CD4-positive, alpha-beta T cell (primary cell): ENCODE data around the gene SLC19A1. TPM values are rescaled to one million over a fixed set of nuclear protein-coding genes. Genes with fewer than 3 reads are reported as not detected.

Experiments
- ATAC-seq: fragments of 200-7000 bp; cut with Tn5 transposase; one replicate; pipeline ENCODE4 v1.10.0; 2022; ENCODE audit warnings: mild to moderate bottlenecking; ENCODE audit not compliant: poor library complexity
- CTCF ChIA-PET: fragments of 350-600 bp; sonication (Branson Sonifier 250); formaldehyde crosslinking; loops from one replicate; lab custom pipeline; 2021; ENCODE audit warnings: antibody characterized with exemption, inconsistent platforms; lab: Charles Lee
- POLR2A ChIA-PET: fragments of 350-600 bp; sonication (Branson Sonifier 250); formaldehyde crosslinking; loops from one replicate; lab custom pipeline; 2021; ENCODE audit warnings: antibody characterized with exemption, inconsistent platforms; lab: Charles Lee
- DNase-seq, 14 experiments: peaks; one replicate each; pipeline ENCODE4 v3.0.0-alpha.2; 2013 to 2020; ENCODE audit warnings: mixed read lengths in 2 of 14
- H3K27ac ChIP-seq, 2 donors: one replicate each; pipeline versions ENCODE4 v1.5.1 to v1.7.0; 2013; ENCODE audit warnings: low read length in 2 of 2, low read depth in 1 of 2, mild to moderate bottlenecking in 1 of 2
- H3K27me3 ChIP-seq, 2 experiments: 1 replicate in 1 of 2; 2 replicates in 1 of 2; pipeline versions ENCODE4 v1.6.1 to v1.7.0; 2013; ENCODE audit warnings: low read length in 2 of 2, control low read depth in 1 of 2, mild to moderate bottlenecking in 1 of 2, moderate library complexity in 1 of 2; ENCODE audit not compliant: insufficient read depth in 2 of 2, control insufficient read depth in 1 of 2
- H3K36me3 ChIP-seq: one replicate; pipeline ENCODE4 v1.6.1; 2013; ENCODE audit warnings: low read length, control low read depth; ENCODE audit not compliant: insufficient read depth
- H3K4me1 ChIP-seq: one replicate; pipeline ENCODE4 v1.6.1; 2013; ENCODE audit warnings: low read length, control low read depth; ENCODE audit not compliant: insufficient read depth
- H3K4me3 ChIP-seq: one replicate; pipeline ENCODE4 v1.5.1; 2013; ENCODE audit warnings: mild to moderate bottlenecking, low read length, moderate library complexity
- H3K9me3 ChIP-seq, 2 experiments: 1 replicate in 1 of 2; 2 replicates in 1 of 2; pipeline versions ENCODE4 v1.6.1 to v1.7.0; 2013; ENCODE audit warnings: low read length in 2 of 2, mild to moderate bottlenecking in 2 of 2, control low read depth in 1 of 2, moderate library complexity in 1 of 2; ENCODE audit not compliant: control insufficient read depth in 1 of 2, insufficient read depth in 1 of 2
- H3K27ac Mint-ChIP-seq: one replicate; pipeline ENCODE4 v1.8.0; 2020; ENCODE audit warnings: mixed read lengths
- H3K27me3 Mint-ChIP-seq: one replicate; pipeline ENCODE4 v1.8.0; 2021; ENCODE audit warnings: mixed read lengths
- H3K36me3 Mint-ChIP-seq: one replicate; pipeline ENCODE4 v1.8.0; 2021; ENCODE audit warnings: low read depth, mixed read lengths
- H3K4me1 Mint-ChIP-seq: one replicate; pipeline ENCODE4 v1.8.0; 2021; ENCODE audit warnings: low read depth, mixed read lengths
- H3K4me3 Mint-ChIP-seq: one replicate; pipeline ENCODE4 v1.8.0; 2020; ENCODE audit warnings: mild to moderate bottlenecking, mixed read lengths
- H3K9me3 Mint-ChIP-seq: one replicate; pipeline ENCODE4 v1.8.0; 2020; ENCODE audit warnings: mixed read lengths
- CTCF ChIP-seq: fragments of 200-600 bp; IDR thresholded peaks from one replicate; pipeline ENCODE4 v1.8.0; 2022; ENCODE audit warnings: antibody characterized with exemption, mild to moderate bottlenecking
- intact Hi-C, 2 experiments: fragments of 100-400 bp; cut with DNase I in 1 of 2; cut with micrococcal nuclease in 1 of 2; formaldehyde crosslinking; loops; one replicate each; pipeline versions ENCODE4 v1.15.1 to v1.9.0; 2023 to 2025; cut with DNase I, micrococcal nuclease
- total RNA-seq, 174 experiments: library from RNA in 2 of 174; stranded (reverse) in 2 of 174; gene quantifications; one replicate each; pipeline ENCODE4 v1.2.3 and lab custom pipeline; 2021 to 2026

Gene SLC19A1
- total RNA-seq, 2 experiments from 2014 or later, result 11.5 to 12.0 TPM

GRCh38 chr21:45473496-45474322, 68.5 kb downstream of the SLC19A1 start:
- no peak for ATAC-seq
- Histone ChIP-seq H3K27ac (no peak overlapping the region), H3K36me3 (no peaks in the 10 kb centered on the region), H3K4me3 (no peak overlapping the region), H3K9me3 (no peaks in the 10 kb centered on the region), H3K4me1 (peaks cover 60% of the 10 kb centered on the region), H3K27me3 (no peaks in the 10 kb centered on the region)
- TF ChIP-seq CTCF, result no peak
- Mint-ChIP-seq H3K4me1 (peaks cover 29% of the 10 kb centered on the region), H3K9me3 (no peaks in the 10 kb centered on the region), H3K27ac (peak overlapping the region; percentile 38), H3K4me3 (no peak overlapping the region), H3K27me3 (no peaks in the 10 kb centered on the region), H3K36me3 (no peaks in the 10 kb centered on the region)
- intact Hi-C loops, result no loop called here
- ChIA-PET POLR2A (no interaction called here), CTCF (no interaction called here)
- DNase-seq, result no peak

DNA sequence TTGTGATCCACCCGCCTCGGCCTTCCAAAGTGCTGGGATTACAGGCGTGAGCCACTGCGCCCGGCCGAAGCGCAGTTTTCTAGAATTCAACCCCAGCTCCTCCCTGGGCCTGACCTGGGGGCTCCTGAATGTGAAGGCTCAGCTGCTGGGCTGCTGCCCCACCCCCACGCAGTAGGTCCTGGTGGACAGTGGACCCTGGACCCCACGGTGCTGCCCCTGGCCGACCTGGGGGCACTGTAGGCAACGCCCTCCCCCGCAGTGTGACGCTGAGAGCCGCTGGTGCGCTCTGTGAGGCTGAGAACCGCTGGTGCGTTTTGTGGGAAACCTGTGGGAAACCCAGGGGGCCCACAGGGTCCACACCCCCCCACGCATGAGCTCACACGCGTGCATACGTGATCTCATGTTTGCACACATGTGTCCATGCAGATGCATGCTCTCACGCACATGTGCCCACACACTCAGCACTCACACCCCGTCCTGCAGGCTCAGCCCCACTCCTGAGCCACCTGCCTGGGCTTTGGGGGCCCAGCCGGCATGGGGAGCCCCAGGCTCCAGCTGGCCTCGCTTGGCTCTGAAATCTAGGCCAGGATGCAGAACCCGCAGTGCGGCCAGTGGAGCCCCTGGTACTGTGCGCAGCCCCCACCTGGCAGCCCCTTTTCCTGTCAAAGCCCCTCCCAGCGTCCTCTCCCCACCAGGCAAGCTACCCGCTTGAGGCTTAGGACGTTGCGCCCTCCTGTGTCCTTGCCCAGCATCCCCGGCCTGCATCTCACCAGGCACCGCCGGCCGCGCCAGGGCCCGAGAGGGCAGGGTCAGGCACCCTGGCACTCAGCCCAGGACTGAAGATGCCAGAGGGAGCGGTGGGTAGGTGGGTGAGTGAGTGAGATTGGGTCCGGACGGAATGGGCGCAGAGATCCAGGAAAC, 69.5 kb downstream of the SLC19A1 start:
- no peak overlapping the region for H3K4me3 Mint-ChIP-seq
- H3K27me3 Mint-ChIP-seq, result no peaks in the 10 kb centered on the region
- H3K4me3 ChIP-seq, result no peak overlapping the region
- POLR2A ChIA-PET, result no interaction called here
- TF ChIP-seq CTCF, result no peak
- CTCF ChIA-PET, result no interaction called here
- H3K4me1 Mint-ChIP-seq, result peaks cover 20% of the 10 kb centered on the region
- intact Hi-C loops, result no loop called here
- H3K4me1 ChIP-seq, result peaks cover 50% of the 10 kb centered on the region
- DNase-seq (no peak), ATAC-seq (no peak)
- H3K27me3 ChIP-seq, result no peaks in the 10 kb centered on the region
- H3K36me3 ChIP-seq, result no peaks in the 10 kb centered on the region
- no peak overlapping the region for H3K27ac ChIP-seq
- no peaks in the 10 kb centered on the region for H3K9me3 ChIP-seq
- no peak overlapping the region for H3K27ac Mint-ChIP-seq
- no peaks in the 10 kb centered on the region for H3K36me3 Mint-ChIP-seq
- no peaks in the 10 kb centered on the region for H3K9me3 Mint-ChIP-seq

DNA sequence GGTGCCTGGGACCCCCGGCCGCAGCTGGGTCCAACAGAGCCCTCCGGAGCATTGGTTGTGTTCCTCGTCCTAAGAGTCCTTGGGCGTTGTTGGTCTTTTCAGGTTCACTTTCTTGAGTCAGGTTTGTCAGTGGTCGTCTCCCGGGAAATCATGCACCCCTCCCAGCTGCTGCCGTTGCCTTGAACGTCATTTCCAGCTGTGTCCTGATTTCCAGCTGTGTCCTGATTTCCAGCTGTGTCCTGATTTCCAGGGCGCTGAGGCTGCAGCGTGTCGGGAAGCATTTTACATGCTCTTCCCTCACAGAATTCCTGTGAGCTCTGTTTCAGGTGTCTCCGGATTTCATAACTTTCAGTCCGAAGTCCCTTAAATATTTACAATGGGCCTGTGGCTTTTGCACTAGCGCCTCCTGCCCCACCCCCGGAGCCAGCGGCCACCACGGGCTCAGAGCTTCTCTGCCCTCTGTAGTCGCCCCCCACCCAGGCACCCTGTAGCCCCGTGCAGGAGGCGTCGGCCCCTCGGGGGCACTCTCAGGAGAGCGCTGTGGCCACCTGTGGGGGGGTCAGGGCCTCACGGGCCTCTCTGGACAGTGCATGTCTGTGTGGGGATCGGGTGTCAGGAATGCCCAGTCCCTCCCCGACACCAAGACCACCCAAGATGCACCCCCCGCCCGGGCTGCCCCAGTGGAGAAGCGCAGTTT, 70.6 kb downstream of the SLC19A1 start:
- Mint-ChIP-seq H3K4me1 (peaks cover 16% of the 10 kb centered on the region), H3K27me3 (no peaks in the 10 kb centered on the region), H3K27ac (no peak overlapping the region), H3K4me3 (no peak overlapping the region), H3K36me3 (no peaks in the 10 kb centered on the region), H3K9me3 (no peaks in the 10 kb centered on the region)
- intact Hi-C loops, result no loop called here
- H3K9me3 ChIP-seq, result no peaks in the 10 kb centered on the region
- peaks cover 40% of the 10 kb centered on the region for H3K4me1 ChIP-seq
- H3K27me3 ChIP-seq, result no peaks in the 10 kb centered on the region
- DNase-seq (no peak), ATAC-seq (no peak)
- POLR2A ChIA-PET, result no interaction called here
- H3K27ac ChIP-seq, result peak overlapping the region in 1 of 2 donors; percentile 30
- H3K4me3 ChIP-seq, result no peak overlapping the region
- CTCF ChIA-PET, result no interaction called here
- H3K36me3 ChIP-seq, result no peaks in the 10 kb centered on the region
- TF ChIP-seq CTCF, result no peak
